ENCODE measurements around the gene VIT. TPM values are rescaled to one million over a fixed set of nuclear protein-coding genes. Genes with fewer than 3 reads are reported as not detected.

Gene VIT
- polyA plus RNA-seq, 3 donors, result not detected

- Mint-ChIP-seq H3K36me3 (peaks cover 0 to 3% of the 10 kb centered on the region in 2 donors), H3K9me3 (peaks cover 2 to 10% (median 8%) of the 10 kb centered on the region in 7 donors), H3K4me1 (peaks cover 4% of the 10 kb centered on the region), H3K4me3 (no peak overlapping the region), H3K27me3 (ENCODE audit: low read depth in 3 of 3) (peaks cover 0 to 6% (median 3%) of the 10 kb centered on the region in 3 donors), H3K27ac (no peak overlapping the region)
- Histone ChIP-seq H3K4me2 (replicated peaks; ENCODE audit: extremely low read depth, low read length, poor library complexity, severe bottlenecking) (no peak overlapping the region), H3K79me2 (ENCODE audit: insufficient read depth, low read length) (no peaks in the 10 kb centered on the region), H2AFZ (ENCODE audit: insufficient read depth, low read depth, low read length, poor library complexity, severe bottlenecking) (no peak overlapping the region), H3K9ac (ENCODE audit: insufficient read depth, low read length, poor library complexity, severe bottlenecking) (no peak overlapping the region), H3K4me1 (ENCODE audit: control insufficient read depth in 1 of 2, insufficient read depth in 2 of 2, low read length in 2 of 2) (no peaks in the 10 kb centered on the region), H3K9me3 (replicated peaks in 1 of 2; ENCODE audit: control insufficient read depth in 1 of 2, insufficient read depth in 1 of 2, low read length in 2 of 2) (peaks cover 0 to 10% of the 10 kb centered on the region in 2 donors), H3K36me3 (replicated peaks in 1 of 2; ENCODE audit: control insufficient read depth in 1 of 2, insufficient read depth in 2 of 2, low read length in 2 of 2) (no peaks in the 10 kb centered on the region), H3K4me3 (replicated peaks in 1 of 3; ENCODE audit: low read depth in 2 of 3, low read length in 3 of 3) (no peak overlapping the region), H3K27ac (ENCODE audit: low read depth in 1 of 2, low read length in 2 of 2) (no peak overlapping the region), H4K20me1 (ENCODE audit: insufficient read depth, low read length) (no peaks in the 10 kb centered on the region), H3K27me3 (ENCODE audit: control insufficient read depth in 2 of 2, insufficient read depth in 2 of 2, low read length in 2 of 2) (no peaks in the 10 kb centered on the region)
- TF ChIP-seq, protein P1, sequence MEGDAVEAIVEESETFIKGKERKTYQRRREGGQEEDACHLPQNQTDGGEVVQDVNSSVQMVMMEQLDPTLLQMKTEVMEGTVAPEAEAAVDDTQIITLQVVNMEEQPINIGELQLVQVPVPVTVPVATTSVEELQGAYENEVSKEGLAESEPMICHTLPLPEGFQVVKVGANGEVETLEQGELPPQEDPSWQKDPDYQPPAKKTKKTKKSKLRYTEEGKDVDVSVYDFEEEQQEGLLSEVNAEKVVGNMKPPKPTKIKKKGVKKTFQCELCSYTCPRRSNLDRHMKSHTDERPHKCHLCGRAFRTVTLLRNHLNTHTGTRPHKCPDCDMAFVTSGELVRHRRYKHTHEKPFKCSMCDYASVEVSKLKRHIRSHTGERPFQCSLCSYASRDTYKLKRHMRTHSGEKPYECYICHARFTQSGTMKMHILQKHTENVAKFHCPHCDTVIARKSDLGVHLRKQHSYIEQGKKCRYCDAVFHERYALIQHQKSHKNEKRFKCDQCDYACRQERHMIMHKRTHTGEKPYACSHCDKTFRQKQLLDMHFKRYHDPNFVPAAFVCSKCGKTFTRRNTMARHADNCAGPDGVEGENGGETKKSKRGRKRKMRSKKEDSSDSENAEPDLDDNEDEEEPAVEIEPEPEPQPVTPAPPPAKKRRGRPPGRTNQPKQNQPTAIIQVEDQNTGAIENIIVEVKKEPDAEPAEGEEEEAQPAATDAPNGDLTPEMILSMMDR (IDR thresholded peaks at IDR 0.05), result no peak
- no peak for DNase-seq
- intact Hi-C loops (cut with micrococcal nuclease), result no loop called here
- 64% methylated on average over 5 of the region's 9 CpGs for WGBS (ENCODE audit: insufficient coverage)
Measured at GRCh38 chr2:36762764-36763490, 66.4 kb downstream of the VIT start.

- no peak for DNase-seq
- Mint-ChIP-seq H3K36me3 (peaks cover 0 to 3% of the 10 kb centered on the region in 2 donors), H3K4me1 (peaks cover 4% of the 10 kb centered on the region), H3K4me3 (no peak overlapping the region), H3K9me3 (peaks cover 4 to 10% (median 8%) of the 10 kb centered on the region in 7 donors), H3K27ac (no peak overlapping the region), H3K27me3 (ENCODE audit: low read depth in 3 of 3) (peaks cover 0 to 4% (median 1%) of the 10 kb centered on the region in 3 donors)
- Histone ChIP-seq H3K9ac (ENCODE audit: insufficient read depth, low read length, poor library complexity, severe bottlenecking) (no peak overlapping the region), H3K36me3 (replicated peaks in 1 of 2; ENCODE audit: control insufficient read depth in 1 of 2, insufficient read depth in 2 of 2, low read length in 2 of 2) (no peaks in the 10 kb centered on the region), H2AFZ (ENCODE audit: insufficient read depth, low read depth, low read length, poor library complexity, severe bottlenecking) (no peak overlapping the region), H3K79me2 (ENCODE audit: insufficient read depth, low read length) (no peaks in the 10 kb centered on the region), H4K20me1 (ENCODE audit: insufficient read depth, low read length) (no peaks in the 10 kb centered on the region), H3K4me1 (ENCODE audit: control insufficient read depth in 1 of 2, insufficient read depth in 2 of 2, low read length in 2 of 2) (no peaks in the 10 kb centered on the region), H3K27ac (ENCODE audit: low read depth in 1 of 2, low read length in 2 of 2) (no peak overlapping the region), H3K4me3 (replicated peaks in 1 of 3; ENCODE audit: low read depth in 2 of 3, low read length in 3 of 3) (no peak overlapping the region), H3K4me2 (replicated peaks; ENCODE audit: extremely low read depth, low read length, poor library complexity, severe bottlenecking) (no peak overlapping the region), H3K9me3 (replicated peaks in 1 of 2; ENCODE audit: control insufficient read depth in 1 of 2, insufficient read depth in 1 of 2, low read length in 2 of 2) (peaks cover 0 to 10% of the 10 kb centered on the region in 2 donors), H3K27me3 (ENCODE audit: control insufficient read depth in 2 of 2, insufficient read depth in 2 of 2, low read length in 2 of 2) (no peaks in the 10 kb centered on the region)
- intact Hi-C loops (cut with micrococcal nuclease), result no loop called here
- TF ChIP-seq, protein P1 (IDR thresholded peaks at IDR 0.05), result no peak
- WGBS (ENCODE audit: insufficient coverage), result 70% methylated on average over 2 of the region's 2 CpGs
Measured at GRCh38 chr2:36769106-36769505, 72.6 kb downstream of the VIT start.
